ENCODE data around the gene HUS1.
"Not testable (repeated sequence)": the region's sequence is repeated elsewhere in the genome, so short reads cannot be mapped to it uniquely, and the experiment has no call there.

HUS1 gene

GRCh38 chr7:47916514-47916913 lies 62.9 kb downstream of the HUS1 start:
- DNase-seq: not testable (repeated sequence)

DNA sequence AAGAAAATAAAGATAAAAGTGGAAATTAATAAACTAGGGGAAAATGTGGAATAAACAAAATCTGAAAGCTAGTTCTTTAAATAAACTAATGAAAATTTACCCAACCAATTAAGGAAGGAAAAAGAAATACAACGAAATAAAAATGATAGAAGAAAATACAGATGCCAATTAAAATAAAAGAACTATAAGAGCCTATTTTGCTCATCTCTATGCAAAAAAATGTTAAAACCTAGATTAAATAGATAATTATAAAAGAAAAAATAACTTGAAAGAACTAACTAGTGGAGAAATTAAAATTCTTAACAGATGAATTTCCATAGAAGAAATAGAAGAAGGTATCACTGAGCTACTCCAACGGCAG lies 63.8 kb downstream of the HUS1 start:
- DNase-seq: no peak

DNA sequence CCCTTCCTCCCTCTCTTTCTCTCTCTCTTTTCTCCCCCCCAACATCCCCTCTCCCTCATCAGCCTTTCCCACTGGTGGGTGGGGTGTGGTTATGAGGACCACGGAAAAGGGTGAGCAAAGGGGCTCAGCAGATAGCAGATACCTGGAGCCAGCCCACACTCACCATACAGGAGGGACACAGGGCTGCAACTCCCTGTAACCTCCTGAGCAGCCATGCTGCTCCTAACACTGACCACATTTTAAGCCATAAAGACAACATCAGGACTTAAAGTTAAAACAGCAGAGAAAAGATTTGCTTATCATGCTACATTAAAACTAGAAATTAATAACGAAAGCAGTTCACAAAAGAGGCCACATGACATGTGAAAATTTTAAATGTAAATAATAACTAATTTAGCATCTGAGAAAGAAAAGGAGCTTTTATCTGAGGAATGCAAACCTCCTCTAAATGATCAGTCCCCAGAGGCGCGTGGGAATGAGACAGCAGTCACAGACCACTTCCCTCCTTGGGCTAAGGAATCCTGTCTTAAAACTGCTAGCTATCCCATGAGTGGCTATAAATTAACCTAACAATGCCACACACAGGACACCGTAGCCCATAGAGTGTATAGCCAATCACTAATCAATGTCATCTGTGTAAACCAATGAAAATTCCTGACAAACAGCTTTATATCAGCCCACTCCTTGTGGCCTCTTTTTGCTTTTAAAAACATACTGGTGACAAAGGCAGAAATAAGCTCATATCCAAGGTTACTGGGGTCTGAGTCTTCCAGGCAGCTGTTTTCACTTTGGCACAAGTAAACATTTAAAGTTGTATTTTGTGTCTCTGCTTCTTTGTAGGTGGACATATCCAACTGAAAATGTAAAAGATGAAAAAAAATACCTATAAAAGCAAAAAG lies 64.4 kb downstream of the HUS1 start:
- DNase-seq: no peak

All from hematopoietic multipotent progenitor cell treated with erythropoietin and hydrocortisone succinate and interleukin-3 and kit ligand, for 4 days (in vitro differentiated cells).